HG02938 (cell line): Measurements from ENCODE around the gene SDHB.

Experiments
- ATAC-seq: cut with Tn5 transposase; IDR thresholded peaks from one replicate; pipeline ENCODE4 v1.9.1; 2021; ENCODE audit warnings: mild to moderate bottlenecking, moderate library complexity; ENCODE audit not compliant: unreplicated experiment

SDHB gene

DNA sequence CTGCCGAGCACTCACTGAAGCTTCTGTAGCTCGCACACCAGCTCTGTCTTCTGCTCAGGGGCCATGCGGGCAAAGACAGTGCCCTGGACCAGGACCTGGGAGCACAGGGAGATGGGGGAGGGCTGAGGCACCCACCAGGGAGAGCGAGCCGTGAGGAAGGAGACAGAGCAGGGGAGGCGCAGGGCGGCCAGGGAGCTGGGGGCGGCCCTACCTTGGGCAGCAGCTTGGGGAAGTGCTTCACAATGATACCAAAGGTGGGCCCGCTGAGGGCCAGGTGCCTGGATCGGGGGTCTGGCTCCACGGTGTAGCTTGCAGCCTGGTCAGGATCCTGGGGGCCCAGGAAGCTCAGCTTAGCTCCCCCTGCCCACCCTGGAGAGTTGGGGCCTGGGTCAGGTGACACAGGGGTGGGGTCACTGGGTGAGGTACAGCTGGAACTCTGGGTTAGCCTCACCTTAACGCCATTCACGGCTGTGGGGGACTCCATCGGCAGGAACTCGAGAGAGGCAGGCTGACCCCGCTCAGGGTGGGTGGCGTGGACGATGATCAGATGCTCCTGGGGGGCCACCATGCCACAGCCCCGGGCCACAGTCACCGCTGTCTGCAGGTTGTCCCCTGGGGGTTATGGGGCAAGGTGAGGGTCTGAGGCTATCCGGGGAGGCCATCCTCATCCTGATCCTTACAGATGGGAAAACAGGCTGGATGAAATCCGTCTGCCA lies 64.0 kb downstream of the SDHB start:
- ATAC-seq, result no peak

DNA sequence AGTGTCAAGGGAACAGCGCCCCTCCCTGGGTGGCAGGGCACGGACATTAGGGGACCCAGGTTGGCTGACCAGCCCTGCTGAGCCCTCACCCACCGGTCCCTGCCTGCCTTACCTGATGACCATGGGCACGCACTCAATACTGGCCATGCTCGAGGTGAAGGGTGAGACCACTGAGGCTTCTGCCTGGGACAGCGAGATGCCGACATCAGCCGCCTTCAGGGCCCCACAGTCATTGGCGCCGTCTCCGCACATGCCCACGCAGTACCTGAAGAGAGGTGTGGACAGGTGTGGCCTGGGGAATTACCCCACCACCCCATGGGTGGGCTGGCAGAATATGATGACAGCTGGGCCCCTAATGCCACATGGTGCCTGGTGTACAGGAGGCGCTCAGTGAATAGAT lies 65.6 kb downstream of the SDHB start:
- no peak for ATAC-seq

DNA sequence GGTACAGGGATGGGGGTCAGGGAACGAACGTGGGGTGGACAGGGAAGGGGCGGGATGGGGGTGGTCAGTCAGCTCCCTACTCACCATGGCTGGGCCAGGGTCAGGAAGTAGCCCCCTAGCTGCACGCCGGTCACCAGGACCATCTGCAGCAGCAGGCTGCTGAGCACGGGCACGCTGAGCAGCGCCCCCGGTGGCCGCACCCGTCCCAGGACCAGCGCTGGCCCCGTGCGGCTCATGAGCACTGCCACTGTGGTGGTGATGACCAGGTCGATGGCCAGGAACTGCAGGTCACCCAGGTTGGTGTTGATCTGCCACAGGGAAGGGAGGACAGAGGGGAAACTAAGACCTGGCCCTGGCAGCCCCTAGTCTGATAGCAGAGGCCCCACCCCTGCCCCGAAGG lies 66.9 kb downstream of the SDHB start:
- no peak for ATAC-seq

DNA sequence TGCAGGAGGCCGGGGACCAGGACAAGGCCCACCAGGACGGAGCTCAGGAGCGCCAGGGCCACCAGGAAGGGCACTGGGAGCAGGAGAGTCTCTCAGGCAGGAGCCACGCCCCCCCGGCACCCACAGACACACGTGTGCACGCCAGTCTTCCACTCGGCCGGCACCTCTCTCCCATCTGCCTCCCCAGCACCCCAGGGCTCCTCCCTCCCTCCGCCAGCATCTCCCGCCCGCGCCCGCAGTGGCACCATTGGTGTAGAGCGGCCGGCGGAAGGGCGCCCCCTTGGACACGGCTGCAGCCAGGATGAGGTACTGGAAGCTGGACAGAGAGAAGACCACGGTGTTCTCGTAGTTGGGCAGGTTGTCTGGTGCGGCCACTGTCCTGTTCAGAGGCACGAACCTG lies 67.3 kb downstream of the SDHB start:
- ATAC-seq, result no peak

DNA sequence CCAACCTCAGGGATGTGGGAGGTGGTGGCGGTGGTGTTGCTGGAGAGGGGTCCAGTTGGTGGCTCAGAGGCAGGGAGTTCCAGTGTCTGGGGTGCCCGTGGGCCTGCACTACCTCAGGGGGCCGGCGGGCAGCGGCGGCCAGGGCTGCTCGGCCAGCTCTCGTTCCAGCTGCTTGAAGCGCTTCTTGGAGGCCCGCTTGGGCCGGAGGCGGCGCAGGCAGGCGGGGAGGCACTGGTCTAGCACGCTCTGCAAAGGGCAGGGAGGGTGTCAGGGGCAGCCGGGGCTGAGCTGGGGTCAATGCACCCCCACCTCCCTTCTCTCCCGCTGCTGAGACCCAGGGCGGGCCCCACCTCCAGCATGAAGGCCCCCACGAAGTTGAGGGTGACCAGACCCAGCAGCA lies 67.7 kb downstream of the SDHB start:
- no peak for ATAC-seq

DNA sequence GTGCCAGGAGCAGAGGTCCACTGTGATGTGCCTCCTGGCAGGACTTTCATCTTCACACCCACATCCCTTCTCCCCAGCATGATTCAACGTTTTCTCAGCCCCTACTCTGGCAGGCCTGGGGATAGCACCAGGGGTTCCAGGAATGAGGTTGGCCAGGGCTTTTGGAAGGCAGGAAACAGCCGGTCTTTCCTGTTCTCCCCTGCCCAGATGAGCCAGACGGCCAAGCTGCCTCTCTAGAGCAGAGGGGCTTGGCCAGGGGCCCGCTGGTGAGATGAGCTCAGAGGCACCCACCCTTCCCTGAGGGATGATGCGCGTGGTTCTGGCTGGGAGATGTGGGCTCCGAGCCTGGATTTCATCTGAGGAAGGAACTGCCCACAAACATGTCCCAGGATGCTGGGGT lies 69.1 kb downstream of the SDHB start:
- no peak for ATAC-seq

DNA sequence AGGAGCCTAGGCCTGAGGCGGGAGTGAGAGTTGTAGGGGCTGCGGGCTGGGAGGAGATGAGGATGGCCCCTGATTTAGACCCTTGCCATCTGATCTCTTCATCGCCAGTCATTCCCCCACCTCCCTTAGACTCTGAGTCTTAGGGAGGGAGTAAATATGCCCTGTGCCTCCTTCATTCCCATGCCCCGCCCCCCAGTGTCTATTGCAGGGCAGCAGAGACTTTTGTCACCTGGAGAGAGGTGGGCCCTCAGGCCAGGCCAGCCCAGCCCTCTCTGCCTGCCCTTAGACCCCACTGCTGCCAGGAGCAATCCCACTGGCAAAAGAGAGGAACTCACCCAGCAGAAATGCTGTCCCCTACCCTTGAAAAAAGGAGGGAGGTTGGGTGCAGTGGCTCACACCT lies 70.2 kb downstream of the SDHB start:
- ATAC-seq, result no peak

DNA sequence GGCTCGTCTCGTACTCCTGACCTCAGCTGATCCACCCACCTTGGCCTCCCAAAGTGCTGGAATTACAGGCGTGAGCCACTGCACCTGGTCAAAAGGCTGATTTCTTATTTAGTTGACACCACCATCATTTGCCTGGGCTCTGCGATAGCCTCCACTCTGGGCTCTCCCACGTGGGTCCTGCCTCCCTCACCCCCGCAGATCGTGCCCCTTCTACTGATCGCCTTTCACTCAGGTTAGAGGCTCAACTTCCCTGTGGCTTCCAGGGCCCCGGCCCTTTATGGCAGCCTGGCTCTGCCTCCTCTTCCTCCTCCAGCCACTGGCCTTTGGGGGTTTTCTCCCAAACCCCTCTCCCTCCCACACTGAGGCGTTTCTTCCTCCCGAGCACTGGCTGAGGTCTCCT lies 70.9 kb downstream of the SDHB start:
- ATAC-seq, result no peak

DNA sequence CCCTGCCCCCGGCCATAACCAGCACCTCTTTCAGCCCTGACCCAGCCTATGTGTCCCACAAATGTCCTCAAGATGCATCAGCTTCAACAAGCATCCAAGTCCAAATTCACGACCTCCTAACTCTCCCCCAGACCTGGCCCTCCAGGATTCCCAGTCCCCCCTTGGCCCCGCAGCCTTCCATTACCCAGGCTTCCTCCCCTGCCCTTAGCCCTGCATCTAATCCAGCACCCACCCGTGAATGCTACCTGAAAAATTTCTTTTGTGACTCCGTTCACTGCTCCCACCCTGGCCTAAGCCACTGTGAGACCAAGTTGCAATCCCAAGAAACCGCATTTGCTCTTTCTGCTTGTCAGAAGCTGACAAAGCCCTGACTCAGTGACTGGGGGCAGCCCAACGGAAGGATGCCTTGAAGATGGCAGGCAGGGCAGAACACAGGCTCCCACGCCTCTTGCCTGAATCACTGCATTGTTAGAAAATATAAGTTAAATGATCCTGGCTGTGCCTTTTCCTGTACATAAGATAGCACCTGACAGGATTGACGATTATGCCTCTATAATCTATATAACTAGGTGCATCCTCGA lies 72.5 kb downstream of the SDHB start:
- ATAC-seq, result no peak

DNA sequence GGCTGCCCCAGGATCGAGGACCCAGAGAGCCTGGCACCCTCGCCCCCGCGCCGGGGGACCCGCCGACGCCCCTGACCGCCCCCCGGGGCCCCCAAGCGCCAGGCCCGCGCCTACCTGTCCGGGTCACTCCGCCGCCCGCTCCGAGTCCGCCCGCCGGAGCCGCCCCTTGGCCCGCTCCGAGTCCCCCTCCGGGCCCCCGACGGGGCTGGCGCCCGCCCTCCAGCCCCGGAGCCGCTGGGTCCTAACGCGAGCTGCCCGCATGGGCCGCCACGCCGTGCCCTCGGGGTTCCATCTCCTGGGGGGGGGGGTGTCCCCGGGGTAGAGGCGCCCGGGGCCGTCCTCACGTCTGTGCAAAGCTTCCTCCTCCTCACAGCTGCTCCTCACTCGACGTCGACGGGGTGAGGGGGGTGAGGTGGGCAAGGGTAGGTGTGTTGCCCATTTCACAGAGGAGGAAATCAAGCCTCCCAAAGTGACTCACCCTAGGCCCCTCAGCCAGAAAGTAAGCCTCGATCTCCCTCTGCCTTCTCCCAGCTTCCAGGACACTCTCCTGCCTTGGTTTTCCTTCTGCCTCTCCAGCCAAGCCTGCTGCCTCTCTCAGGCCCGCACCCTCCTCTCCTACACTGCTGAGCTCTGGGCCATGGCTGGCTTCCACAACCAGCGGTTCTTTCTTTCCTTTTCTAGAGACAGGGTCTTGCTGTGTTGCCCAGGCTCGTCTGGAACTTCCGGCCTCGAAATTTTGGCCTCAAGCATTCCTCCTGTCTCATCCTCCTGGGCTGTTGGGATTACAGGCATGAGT lies 73.2 kb downstream of the SDHB start, which contains the start of gene MFAP2:
Gene MFAP2, minus strand, starts transcription at position 148 of the 796 bp plus-strand sequence. CDS start 2,347 bp downstream, outside the sequence.
- no peak for ATAC-seq

DNA sequence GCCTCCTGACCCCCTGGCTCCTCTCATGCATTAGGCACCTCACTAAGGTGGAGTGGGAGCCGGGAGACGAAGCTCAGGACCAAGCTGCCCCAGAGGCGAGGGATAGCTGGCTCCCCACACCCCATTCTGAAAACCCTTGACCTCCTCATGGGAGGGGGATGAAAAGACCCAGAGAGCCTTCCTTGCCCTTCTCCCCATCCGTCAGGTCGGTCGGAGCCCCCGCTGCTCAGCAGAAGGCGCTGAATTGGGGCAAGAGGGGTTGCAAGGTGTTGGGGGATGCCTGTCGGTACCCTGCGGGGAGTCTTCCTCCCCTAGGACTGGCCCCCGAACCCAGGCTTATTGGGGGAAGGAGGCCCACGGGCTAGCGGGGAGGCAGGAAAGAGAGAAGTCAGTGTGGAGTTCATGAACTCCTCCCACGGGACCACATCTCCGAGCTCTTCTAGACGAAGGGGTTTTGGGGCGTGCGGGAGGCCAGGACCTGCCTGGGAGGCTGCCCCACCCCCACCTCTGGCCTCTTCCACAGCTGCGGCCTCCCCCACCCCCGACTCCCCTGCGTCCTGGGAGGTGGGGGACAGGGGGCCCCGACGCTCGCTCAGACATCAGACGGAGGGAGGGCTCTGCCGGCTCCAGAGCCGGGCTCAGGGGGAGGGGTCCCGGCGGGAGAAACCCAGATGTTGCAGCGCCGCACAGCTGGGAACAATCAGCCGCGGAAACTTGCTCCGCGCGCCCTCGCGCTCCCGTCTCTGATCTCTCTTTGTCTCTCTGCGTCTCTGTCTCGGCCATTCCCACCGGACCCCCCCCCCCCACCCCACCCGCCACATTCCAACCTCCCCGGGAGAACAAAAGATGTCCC lies 74.1 kb downstream of the SDHB start:
- no peak for ATAC-seq

DNA sequence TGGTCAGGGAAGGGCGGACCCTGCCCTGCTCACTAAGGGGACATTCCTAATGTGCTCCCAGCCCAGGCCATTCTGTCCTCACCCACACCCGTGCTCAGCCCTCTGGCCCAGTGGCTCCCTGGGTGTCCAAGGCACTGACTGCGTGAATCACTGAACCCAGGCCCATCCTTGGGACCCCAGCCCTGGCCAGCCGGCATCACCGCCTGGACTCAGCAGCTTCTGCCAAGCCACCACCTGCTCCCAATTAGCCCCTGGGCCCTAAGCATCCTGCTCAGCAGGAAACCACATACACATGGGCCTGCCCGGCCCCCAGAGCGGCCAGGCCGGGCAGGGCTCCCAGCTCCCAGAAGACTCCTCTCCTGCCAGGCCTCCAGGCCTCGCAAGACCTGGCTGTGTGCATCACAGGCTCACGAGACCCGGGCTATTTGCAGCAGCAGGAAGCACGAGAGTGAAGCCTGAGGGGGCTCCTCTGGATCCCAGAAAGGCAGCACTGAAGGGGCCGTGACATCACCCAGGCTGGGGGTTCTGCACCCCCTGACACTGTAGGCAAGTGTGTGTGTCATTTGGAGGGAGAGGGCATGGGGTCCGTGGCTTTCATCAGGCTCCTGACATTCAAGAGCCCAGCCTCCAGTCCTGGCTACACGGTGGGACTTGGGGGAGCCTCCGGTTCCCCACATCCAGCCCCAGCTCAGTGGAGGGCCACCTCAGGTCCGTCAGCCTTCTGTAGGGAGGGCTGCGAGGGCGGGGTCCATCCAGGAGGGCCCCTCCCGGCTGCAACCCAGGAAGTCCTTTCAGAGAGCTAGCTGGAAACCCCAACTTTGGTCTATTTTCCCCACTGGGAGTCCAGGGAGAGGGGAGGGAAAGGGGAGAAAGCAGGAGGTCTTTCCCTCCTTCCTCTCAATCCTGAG lies 75.0 kb downstream of the SDHB start:
- no peak for ATAC-seq

DNA sequence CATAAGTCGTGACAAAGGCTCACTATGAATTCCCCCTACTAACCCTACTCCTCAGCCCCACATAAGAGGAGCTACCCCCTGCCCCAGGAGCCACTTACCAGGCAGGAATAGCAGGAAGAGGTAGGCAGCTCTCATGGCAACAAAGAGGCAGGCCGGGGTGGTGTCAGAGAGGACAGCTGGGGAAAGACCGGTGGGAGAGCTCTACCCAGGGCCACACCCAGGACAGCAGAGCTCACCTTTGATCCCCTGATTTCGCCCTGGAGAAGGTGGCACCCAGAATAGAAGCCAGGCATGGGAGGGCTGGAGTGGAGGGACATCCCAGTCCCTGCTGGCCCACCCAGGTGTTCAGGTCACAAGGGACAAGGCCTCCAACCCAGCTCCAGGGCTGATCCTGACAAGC lies 75.7 kb downstream of the SDHB start:
- no peak for ATAC-seq

DNA sequence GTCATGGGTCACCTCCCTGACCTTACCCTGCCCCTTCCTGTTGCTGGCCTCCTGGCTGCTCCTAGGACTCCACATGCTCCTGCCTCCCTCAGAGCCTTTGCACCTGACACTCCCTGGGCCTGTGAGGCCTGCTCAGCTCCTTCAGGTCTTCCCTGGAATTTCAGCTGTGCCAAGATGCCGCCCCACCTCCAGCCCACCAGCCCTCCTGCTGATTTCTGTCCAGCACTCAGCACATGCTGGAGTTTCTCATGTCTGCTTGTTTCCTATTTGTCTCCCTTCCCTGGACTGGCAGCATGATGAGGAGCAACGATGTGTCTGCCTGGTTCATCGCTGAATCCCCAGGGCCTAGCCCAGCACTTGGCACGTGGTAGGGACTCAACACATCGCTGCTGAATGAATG lies 76.5 kb downstream of the SDHB start:
- no peak for ATAC-seq

DNA sequence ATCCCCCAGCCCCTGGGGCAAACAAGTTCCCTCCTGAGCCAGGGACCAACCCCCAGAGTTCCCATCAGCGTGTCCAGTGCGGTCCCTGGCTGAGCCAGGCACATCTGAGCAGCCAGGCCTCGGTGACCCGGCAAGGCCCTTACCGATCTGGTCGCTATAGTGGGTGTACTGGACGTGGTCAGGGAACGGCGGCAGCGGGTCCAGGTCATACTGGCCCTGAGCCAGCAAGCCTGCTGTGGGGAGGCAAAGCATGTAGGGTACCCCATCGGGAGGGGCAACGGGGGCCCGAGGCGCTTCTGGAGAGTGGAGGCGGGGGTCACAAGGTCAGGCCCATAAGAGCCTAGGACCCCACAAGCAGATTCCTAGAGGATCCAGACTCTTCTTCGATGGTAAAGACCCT lies 76.9 kb downstream of the SDHB start:
- no peak for ATAC-seq

DNA sequence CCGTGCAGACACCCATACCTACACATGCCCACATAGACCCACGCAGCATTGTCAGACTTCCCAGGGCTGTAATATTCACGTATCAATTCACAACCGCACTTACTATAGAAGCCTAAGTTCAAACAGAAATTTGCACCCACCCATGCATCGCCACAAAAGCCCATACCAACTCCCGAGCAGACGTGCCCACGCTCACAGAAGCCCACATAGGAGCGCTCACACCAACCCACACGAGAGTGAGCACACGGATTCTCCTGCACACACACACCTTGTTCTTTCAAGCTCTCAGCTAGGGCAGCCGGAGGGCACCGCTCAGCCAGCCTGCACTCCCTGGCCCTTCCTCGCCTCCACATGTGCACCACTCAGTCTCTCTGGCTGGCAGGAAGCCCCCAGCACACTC lies 78.0 kb downstream of the SDHB start:
- ATAC-seq, result no peak

DNA sequence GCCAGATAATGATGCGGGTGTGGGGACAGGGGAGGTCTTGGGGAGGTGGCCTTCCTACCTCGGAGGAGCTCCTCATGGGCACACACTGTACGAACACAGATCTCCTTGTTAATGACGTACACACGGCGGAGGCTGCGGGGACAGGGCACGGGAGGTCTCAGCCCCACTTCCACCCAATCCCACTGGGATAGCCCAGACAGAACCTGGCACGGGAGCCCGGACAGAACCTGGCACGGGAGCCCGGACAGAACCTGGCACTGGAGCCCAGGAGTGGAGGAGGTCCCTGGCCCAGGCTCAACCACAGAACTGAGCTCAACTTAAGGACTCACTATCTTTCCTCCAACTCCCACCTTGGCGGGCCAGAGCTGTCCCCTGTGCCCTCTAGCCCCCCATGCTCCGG lies 78.6 kb downstream of the SDHB start:
- no peak for ATAC-seq

DNA sequence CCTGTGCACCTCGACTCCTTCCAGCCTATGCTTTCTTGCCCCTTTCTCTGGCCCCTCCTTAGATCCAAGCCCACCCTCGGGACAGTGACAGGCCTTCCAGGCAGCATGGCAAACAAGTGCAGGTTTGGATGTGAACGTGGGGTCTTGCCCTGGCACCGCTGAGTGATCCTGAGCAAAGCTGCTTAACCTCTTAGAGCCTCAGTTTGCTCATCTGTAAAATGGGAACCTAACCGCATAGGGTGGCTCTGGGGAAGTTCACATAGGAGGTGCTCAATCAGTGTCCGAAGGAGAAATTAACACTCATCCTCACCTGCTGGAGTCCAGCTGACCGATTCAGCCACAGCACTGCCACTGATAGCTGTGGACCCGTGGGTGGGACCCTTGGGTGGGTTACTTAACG lies 80.6 kb downstream of the SDHB start:
- ATAC-seq, result no peak

DNA sequence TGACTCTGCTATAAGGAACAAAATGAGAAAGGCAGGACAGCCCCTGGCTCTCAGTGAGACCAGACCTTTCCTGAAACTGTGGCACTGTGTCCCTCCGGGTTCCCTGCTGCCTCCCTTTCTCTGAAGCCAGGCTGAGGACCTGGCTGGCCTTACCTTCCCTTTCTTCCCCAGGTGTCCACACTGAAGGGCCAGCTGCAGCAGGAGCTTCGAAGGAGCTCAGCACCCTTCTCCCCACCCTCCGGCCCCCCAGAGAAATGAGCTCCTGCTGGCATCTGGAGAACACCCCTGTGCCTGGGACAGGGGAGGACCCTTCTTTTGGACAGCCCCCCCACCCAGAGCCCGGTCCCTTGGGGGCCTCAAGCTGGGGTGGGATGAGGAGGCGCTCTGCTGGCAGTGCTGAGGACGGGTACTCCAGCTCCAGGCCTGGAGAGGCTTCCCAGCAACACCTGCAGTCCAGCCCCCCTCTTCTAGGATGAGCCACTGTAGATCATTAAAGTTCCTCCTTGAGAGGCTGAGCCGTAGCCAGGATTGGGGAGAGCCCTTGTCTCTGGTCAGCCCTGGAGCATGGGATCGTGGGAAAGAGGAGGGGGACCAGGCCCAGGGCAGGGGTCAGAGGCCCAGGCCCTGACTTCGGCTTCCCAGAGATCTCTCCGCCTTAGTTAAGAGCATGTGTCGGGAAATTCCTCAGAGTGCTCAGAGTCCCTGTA lies 81.5 kb downstream of the SDHB start:
- no peak for ATAC-seq
